HG03103 (cell line): Measurements from ENCODE around the gene IWS1.
"Not testable (repeated sequence)": the region's sequence is repeated elsewhere in the genome, so short reads cannot be mapped to it uniquely, and the experiment has no call there.

Source experiments
- ATAC-seq: cut with Tn5 transposase; IDR thresholded peaks from one replicate; pipeline ENCODE4 v1.9.1; 2021; ENCODE audit warnings: low read depth; ENCODE audit not compliant: unreplicated experiment

Gene IWS1

DNA sequence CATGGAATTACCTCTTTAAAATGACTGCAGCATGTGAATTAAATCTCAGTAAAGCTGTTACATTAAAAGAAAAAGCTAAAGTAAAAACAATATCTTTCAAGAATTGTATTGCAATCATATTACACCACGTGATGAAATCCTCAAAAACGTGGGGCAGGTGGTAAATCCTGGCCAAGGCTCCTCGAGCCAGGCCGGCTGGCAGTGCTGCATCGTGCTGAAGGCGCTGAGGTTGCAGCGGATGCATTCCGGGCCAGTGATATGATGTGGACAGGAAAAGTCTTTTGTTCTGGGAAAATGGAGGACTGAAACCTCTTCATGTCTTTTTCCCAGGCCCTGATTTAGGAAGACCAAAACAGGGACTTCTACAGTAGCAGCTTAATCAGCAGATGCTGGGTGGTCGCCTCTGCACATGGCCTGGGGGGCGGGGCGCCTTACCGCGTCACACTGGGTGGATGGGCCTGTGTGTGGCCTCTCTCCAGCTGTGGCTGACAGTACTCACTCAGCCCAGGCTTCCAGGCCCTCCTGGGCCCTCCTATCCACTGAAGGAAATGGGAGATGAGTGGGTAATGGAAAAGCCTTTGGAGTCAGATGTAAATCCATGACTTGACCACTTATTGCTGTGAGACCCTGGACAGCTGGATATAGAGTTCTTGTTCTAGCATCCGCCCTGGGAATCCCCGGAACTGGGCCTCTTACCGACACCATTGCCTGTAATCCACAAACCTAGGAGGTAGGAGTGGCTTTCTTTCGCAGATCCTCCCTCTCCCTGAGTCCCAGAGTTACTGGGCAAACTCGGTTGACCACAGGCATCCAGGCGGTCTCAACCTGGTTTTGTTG, 62.9 kb downstream of the IWS1 start:
- ATAC-seq = no peak

DNA sequence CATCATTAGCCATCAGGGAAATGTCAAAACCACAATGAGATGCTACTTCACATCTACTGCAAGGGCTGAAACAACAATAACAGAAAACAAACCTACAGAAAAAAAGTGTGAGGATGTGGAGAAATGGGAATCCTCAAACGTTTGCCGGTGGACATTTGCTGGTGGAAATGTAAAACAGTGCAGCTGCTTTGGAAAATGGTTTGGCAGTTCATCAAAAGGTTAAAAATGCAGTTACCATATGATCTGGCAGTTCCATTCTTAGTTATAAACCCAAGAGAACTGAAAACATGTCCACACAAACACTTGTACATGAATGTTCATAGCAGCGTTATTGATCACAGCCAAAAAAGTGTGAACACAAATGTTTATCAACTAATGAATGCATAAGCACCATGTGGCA, 63.8 kb downstream of the IWS1 start:
- no peak for ATAC-seq

DNA sequence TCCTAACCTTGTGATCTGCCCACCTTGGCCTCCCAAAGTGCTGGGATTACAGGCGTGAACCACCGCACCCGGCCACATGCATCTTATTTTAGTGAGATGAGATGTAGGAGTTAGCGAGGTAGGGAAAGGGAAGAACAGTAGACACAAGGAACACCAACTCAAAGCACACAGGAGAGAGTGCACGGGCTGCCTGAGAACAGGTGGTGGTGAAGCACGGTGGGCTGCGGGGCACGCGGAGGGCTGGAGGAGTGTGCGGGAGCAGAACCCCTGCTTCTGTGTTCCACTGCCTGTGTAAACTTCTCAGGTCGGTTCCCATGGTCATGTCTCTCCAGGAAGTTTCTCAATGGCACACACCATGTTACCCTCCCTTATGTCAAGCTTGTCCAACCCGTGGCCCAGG, 69.3 kb downstream of the IWS1 start:
- ATAC-seq = no peak

DNA sequence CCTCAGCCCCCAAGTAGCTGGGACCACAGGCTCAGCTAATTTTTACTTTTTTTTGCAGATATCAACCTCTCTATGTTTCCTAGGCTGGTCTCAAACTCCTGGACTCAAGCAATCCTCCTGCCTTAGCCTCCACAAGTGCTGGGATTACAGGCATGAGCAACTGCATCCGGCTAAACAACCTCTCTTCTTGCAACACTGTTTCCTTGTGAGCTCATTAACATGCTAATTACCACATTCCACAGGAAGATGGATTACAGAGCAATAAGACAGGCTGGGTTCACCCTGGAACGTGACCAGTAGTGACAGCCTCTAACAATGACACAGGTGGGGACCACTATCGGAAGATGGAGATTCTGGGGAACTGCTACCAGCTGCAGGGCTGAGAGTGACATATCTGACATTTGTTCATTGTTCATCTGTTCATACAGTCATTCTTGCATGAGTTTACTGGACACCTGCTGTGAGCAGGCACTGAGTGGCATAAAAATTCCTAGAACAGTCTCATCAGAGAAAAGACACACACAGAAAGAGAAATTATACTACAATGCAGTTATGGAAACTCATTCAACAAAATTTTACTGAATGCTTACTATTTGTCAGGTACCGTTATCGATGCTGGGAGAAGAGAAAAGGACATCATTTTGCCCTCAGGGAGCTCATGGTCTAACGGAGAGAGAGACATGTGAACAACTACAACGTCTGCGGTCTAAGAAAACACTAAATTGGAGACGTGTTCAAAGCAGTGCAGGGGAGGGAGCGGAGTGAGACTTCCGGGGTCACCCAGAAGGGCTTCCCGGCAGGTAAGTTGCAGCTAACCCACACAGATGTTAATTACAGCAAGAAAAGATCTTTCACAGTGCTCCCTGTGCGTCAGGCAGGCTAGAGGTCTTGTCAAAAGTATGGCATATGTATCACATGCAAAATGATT, 70.5 kb downstream of the IWS1 start:
- no peak for ATAC-seq

DNA sequence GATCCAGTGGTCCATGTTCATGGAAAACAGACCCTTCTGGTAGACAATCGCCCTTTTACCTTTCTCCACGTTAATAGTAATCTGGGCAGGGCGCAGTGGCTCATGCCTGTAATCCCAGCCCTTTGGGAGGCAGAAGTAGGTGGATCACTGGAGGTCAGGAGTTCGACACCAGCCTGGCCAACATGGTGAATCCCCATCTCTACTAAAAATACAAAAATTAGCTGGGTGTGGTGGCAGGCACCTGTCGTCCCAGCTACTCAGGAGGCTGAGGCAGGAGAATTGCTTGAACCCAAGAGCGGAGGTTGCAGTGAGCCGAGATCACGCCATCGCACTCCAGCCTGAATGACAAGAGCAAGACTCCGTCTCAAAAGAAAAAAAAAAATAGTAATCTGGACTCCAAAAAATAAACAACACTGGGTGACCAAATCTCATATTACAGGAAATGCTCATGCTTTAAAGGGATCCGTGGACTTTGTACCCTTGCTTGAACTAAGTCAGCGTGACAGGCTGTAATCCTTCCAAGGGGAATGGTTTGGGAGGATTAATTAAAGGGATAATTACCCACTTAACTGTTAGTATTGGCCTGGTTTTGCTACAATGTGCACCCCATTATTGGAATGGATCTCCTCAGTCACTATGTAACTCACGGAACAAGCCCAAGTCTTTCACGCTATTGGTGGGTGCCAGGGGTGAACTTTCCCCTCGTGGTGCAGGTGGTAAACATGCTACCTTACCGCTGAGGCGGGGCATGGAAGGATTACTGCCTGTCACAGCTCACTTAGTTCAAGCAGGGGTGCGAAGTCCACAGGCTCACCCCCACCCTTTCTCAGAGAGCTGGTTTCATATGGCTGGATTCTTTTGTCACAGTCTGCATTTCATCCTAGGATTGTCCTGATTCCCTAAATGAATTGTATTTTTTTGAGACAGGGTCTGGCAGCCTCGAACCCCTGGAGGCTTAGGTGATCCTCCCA, 71.4 kb downstream of the IWS1 start:
- ATAC-seq = no peak

DNA sequence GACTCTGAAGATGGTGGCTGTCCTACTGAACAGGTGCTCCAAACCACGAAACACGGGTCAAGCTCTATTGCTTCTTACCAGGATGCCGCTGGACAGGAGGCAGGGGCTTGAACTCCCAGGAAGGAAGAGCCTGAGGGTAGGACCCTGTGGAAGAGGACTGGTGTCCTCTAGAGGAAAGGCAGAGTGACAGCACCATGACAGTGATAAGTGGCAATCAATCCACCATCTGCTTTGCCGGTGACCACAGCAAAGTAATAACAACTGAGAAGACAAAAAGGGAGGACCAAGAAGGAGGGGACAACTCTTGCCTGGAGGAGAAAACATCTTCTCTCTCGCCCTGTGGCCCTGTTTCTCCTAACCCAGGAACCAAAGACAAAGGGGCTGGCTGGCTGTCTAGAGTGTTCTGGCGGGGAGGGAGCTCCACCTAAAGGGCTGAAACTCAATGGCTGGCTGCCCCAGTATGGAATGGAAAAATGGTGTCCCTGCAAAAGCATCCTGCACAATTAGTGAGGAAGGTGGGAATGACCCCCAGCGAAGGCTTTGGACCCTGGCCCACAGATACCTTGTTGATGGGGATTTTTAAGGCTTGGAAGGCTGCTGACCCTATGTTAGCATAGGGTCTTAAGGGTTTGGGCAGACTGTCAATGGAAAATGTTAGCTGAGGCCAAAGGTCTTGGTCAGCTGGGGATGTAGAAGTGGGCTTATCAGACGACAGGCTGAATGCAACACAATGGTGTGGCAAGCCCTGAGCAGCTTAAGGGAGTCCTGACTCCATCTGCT, 72.7 kb downstream of the IWS1 start:
- no peak for ATAC-seq

DNA sequence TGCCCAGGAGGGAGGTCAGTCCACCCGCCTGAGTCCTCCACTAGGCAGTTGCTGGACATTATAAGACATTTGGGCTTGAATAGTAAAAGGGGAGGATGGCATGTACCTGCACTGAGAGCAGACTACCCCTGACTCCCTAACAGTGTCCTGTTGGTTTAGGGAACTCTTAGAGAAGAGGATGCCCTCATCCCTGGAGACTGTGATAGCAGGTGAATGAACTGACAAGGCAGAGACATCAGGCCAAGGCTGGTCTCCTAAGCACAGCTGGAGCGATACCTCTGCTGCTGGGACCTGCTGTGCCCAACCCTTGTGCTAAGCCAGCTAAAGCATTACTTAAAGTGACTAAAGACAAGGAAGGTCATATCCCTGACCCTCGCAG, 73.3 kb downstream of the IWS1 start:
- no peak for ATAC-seq

DNA sequence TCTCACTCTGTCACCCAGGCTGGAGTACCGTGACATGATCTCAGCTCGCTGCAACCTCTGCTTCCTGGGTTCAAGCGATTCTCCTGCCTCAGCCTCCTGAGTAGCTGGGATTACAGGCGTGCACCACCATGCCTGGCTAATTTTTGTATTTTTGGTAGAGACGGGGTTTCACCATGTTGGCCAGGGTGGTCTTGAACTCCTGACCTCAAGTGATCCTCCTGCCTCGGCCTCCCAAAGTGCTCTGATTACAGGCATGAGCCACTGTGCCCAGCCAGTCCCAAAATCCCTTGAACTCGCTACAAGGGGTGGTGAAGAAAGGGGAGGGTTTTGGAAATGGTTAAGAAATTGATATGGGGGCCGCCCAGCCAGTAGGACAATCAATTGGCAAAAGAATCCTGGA, 73.9 kb downstream of the IWS1 start:
- ATAC-seq = not testable (repeated sequence)

DNA sequence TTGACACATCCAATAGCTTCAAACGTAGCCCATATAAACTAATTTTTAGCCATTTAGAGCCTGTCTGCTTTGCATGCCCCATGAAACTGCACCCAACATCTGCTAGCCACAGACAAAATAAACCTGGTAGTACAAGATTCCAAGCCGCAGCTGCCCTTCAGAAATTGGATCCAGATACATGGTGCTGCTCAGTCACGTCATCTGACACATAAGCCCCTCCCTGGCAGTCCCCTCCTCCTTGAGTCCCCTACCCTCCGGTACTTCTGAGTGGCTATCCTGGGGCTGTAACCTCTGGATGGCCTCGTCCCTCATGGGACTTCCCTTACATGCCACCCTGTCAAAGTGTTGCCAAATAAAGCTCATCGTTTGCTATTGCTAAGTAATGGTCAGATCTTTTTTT, 74.3 kb downstream of the IWS1 start:
- no peak for ATAC-seq

DNA sequence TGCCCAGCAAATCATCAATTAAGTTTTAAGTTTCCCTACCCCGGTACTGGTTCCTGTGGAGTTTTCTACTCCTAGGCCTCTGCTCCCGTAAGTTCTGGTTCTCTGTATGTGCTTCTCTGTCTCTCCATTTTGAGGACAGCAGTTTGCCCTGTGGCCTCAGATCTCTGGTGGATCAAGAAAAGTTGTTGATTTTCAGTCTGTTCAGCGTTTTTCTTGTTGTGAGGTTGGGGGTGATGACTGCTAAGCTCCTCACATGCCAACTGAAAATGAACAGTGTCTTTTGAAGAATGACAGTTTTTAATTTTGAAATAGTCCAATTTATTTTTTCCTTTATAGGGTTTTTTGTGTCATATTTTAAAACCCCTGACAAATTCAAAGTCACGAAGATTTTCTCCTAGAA, 76.4 kb downstream of the IWS1 start:
- ATAC-seq = no peak

DNA sequence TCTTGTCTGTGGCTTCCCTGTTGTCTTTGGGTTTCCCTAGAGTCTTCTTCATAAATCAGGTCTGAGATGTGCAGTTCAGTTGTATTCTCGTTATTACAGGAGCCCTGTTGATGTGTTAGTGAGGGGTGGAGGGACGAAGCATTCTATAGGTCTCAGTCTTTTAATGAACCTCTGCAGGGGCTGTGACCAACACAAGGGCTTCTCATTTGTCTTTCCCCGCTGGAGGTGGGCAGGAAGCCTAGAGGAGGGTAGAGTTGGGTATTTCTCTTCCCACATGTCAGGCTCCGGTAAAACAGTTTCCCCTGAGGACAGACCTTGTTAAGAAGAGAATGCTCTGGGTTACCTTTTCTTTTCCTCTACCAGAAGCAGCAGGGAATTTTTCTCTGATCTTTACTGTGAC, 76.9 kb downstream of the IWS1 start:
- ATAC-seq = no peak

DNA sequence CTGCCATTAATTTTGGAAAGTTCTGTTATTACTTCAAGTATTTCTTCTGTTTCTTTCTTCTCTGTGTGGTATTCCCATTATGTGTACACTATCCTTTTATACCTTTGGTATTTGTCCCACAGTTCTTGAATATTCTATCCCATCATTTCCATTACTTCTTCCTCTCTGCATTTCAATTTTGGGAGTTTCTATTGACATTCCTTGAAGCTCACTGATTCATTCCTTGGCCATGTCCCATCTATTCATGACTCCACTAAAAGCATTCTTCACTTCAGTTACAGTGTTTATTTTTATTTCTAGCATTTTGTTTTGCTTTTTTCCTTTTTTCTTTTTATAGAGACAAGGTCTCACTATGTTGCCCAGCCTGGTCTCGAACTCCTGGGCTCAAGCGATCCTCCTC, 77.8 kb downstream of the IWS1 start:
- ATAC-seq = no peak

DNA sequence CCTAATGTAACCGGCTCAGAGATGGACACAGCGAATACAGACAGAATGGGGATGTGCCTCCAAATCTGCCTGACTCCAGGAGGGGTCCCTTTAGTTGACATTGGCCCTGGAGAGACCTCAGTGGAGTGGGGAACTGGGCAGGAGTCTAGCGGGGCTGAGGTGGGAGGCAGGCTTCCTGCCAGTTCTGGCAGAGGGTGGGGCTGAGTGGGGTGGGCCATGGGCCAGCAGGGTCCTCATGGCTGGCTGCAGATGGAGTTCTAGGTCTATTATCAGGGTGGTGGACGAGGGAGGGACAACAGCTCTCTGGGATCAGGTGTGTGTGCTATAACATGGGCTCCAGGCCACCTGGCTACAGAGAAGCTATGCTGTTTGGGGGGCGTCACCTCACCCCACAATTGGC, 86.9 kb downstream of the IWS1 start:
- ATAC-seq = no peak

DNA sequence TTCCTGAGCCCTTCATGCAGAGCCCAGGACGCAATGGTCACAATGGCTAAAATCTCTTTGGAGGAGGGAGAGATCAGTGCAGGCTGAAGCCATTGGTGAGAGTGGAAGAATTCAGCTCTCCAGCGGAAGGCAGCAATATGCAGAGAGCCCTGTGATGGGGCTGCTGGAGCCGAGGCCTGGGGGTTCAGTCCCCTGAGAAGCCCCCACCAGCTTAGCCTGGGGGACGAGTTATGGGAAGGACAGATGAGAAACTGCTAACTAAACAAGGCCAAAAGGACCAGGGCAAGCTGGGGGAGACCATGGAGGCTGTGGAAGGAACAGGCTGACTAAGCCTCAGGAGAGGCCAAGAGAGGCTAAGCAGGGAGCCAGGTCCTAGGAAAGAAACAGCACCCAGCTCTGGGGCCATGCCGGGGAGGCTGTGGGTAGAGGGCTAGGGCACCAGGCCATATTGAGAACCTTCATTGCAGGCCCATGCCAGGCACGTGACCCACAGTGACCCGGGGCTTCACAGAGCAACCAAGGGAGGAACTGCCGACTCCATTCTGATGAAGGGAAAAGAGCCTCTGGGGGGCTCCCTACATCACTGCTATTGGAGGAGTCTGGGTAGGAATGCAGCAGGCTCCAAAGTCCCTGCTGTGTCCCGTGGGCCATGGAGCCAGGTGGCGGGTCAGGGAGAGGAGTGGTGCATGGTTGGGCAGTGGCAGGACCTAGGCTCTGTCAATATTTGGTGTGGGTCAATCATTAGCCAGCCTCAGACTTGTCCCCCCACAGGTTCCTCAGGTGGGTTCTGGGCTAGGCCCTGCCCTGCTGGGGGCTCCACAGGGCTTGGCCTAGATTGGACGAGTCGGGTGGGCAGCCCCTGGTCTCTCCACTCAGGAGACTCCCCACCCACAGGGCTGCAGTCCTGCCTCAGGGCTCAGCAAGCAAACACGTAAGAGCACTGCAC, 88.2 kb downstream of the IWS1 start:
- no peak for ATAC-seq

DNA sequence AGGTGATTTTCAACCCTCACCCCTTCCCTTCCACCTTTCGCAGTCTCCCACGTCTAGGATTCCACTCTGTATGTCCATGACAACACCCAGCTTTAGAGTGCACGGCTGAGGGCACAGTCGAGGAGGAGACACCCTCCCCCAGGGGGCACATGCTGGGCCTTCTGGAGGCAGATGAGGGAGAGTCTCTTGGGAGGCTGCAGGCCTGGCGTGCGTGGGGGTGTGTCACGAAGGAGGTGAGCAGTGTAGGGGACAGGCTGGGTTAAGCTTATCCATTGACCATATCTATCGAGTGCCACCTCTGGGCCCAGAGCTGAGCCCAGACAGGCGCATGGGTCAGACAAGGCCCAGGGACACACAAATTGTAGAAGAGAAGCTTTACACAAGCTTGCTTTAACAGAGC, 89.2 kb downstream of the IWS1 start:
- no peak for ATAC-seq

DNA sequence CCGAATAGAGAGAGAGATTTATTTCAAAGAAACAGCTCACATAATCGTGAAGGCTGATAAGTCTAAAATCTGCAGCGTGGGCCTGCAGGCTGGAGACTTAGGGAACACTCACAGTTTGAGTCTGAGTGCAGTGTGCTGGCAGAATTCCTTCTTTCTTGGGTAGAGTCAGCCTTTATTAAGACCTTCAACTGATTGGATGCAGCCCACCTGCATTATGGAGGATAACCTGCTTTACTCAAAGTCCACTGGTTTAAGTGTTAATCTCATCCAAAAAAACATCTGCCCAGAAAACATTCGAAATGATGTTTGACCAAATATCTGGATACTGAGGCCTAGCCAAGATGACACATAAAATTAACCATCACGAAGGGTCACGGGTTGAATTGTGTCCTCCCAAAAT, 91.8 kb downstream of the IWS1 start:
- no peak for ATAC-seq

DNA sequence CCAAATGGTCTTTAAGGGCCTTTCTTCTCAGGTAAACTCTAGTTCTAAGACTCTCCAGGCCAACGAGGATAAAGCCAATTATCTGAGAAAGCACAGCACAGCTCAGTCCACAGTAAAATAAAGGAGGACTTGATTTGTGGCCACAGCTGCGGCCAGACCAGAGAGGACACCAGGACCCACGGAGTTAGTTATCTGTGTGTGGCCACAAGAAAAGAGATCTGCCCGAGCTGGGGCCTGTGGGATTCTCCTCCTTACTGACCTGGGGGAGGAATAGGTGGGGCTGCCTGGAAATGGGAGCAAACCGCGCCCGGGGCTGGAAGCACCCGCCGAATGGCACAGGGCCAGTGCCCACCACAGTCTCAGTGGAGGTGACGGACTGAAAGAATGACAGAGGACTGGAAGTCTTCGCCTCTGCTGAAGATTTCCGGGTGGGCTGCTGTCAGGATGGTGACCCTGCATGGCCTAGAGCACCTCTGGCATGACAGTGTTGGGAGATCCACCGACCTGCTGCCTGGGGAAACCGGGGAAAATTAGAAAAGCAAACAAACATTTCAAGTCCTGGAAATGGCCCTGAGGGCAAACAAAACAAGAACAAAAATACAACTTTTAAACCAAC, 94.8 kb downstream of the IWS1 start:
- no peak for ATAC-seq
